Head of caudate nucleus (tissue), 42 donors: Measurements from ENCODE around the gene CDK2.
"Not testable (repeated sequence)": the region's sequence is repeated elsewhere in the genome, so short reads cannot be mapped to it uniquely, and the experiment has no call there.

Source experiments
- DNase-seq, 42 donors: peaks; one replicate each; pipeline versions ENCODE4 v3.0.0 to v3.0.0-alpha.2; 2020 to 2021; ENCODE audit warnings: mixed read lengths in 7 of 42
- intact Hi-C: fragments of 100-400 bp; cut with DNase I; formaldehyde crosslinking; loops from one replicate; pipeline ENCODE4 v1.15.0; 2022

CDK2 gene

DNA sequence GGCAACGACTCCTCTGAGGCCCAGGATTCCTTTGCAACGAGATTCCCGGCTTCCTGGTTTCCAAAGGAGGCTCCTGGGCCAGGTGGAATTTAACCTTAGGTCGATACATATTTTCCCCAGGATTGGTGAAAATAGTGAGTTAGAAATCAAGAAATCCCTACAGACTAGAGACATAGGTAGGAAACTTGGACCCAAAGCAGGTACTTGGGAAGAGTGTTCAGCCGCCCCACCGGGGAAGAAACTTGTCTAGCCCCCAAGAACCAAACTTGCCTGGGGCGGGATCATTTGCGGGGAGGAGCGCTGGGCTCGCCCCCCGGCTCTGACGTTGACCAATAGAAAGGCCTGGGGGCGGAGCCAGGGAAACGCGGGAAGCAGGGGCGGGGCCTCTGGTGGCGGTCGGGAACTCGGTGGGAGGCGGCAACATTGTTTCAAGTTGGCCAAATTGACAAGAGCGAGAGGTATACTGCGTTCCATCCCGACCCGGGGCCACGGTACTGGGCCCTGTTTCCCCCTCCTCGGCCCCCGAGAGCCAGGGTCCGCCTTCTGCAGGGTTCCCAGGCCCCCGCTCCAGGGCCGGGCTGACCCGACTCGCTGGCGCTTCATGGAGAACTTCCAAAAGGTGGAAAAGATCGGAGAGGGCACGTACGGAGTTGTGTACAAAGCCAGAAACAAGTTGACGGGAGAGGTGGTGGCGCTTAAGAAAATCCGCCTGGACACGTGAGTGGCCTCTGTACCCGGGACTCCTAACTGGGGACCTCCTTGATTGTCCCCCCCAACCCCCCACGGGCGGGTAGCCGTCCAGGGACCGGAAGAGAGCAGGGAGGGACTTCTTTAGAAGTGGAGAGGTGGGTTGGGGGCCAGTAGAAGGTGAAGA is at the start of gene CDK2:
Gene CDK2 (plus strand): TSS at position 423 of the 874 bp plus-strand sequence. CDS start 179 bp downstream, at position 602.
- DNase-seq = peak; percentile 77 to 94 (median 89)
- intact Hi-C loops = no loop called here

DNA sequence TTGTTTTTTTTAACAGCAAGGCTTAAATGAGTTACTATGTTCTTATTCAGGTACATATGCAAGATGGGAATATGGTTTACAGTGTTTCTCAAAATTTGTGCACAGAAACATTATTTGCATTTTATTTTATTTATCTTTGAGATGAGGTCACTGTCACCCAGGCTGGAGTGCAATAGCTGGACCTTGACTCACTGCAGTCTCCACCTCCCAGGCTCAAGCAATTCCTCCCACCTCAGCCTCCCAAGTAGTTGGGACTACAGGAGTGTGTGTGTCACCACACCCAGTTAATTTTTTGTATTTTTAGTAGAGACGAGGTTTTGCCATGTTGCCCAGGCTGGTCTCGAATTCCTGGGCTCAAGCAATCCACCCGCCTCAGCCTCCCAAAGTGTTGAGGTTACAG is 47.6 kb upstream of the CDK2 start:
- intact Hi-C loops = not testable (repeated sequence)

DNA sequence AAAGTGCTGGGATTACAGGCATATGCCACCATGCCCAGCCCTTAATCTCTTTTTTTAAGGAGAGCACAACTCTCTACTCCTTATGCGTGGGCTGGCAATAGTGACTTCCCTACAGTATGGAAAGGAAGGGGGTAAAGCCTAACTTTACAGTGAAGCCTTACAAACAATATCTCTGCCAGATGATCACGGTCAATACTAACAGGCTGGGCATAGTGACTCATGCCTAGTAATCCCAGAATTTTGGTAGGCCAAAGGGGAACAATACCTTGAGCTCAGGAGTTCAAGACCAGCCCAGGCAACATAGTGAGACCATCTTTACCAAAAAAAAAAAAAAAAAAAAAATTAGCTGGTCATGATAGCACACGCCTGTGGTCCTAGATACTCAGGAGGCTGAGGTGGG is 44.5 kb upstream of the CDK2 start:
- intact Hi-C loops = no loop called here
- no peak for DNase-seq

More for the DNA sequence above, 47.6 kb upstream of the CDK2 start:
- DNase-seq = not testable (repeated sequence)

DNA sequence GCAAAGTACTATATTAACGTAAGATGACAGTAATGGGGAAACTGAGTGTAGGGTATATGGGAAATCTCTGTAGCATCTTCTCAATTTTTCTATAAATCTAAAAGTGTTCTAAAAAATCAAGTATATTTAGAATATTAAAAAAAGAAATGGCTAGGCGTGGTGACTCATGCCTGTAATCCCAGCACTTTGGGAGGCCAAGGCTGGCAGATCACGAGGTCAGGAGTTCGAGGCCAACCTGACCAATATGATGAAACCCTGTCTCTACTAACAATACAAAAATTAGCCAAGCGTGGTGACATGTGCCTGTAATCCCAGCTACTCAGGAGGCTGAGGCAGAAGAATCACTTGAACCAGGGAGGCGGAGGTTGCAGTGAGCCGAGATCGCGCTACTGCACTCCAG is 43.0 kb upstream of the CDK2 start:
- intact Hi-C loops, DNase-seq: not testable (repeated sequence)

DNA sequence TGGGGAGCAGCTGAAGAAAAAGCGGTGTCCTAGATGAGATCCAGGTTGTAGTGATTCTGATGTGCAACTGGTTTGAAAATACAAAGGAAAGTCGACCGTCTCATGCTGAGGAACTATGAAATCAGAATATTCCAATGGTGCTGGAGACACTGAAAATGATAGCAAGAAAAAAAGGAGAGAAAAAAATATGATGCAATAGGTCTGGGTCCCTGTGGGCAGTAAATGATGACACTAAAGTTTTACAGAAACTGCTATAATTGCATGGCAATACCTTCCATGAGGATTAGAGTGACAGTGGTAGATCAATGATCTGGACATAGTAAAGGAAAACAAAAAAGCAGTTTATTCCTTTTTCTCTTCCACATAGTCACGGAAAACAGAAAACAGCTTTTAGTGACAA is 41.3 kb upstream of the CDK2 start:
- intact Hi-C loops = loop anchor here (5.0 kb wide), 2 partner anchors 47 to 198 kb away; partner anchors contain the start of genes CD63 and RAB5B
- DNase-seq = no peak

DNA sequence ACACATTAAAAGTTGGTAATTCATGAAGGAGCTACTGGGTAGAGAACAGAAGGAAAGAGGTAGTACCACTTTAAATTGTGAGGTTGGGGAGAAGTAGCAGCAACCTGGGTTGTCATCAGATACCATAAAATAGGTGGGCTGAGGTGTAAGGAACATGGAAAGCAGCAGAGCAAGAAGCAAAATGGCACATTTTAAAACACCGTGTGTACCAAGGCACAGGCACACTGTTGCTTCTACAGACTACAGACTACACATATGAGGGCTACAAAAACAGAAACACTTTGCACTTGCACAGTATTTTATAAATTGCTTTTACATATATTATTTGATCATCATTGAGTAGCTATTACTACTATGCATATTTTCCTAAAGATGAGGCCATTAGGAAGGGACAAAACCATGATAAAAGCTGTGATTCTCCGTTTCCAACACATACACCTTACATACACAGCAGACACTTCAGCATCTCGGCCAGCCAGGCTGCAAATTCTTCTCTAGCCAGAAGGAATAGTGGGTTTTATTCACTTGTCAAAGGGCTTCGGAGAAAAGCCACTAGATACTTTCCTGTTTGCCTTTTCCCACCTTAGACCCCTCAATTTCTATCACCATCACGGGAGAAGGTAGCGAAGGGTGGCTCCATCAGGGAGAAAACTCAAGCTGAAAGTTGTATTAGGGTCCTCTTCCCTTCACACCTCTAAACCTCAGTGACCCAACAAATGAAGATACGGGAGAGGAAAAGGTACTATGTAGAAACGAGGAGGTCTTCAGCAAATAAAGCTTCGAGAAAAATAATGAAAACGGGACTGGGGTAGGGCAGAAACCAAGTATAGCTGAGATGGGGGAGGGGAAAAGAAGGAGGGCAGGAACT is 40.5 kb upstream of the CDK2 start:
- intact Hi-C loops = loop anchor here (1.0 to 5.0 kb wide), 3 partner anchors 46 to 199 kb away; partner anchors contain the start of genes CD63 and RAB5B
- peak in 2 of 42 donors; percentile 23 to 29 for DNase-seq

DNA sequence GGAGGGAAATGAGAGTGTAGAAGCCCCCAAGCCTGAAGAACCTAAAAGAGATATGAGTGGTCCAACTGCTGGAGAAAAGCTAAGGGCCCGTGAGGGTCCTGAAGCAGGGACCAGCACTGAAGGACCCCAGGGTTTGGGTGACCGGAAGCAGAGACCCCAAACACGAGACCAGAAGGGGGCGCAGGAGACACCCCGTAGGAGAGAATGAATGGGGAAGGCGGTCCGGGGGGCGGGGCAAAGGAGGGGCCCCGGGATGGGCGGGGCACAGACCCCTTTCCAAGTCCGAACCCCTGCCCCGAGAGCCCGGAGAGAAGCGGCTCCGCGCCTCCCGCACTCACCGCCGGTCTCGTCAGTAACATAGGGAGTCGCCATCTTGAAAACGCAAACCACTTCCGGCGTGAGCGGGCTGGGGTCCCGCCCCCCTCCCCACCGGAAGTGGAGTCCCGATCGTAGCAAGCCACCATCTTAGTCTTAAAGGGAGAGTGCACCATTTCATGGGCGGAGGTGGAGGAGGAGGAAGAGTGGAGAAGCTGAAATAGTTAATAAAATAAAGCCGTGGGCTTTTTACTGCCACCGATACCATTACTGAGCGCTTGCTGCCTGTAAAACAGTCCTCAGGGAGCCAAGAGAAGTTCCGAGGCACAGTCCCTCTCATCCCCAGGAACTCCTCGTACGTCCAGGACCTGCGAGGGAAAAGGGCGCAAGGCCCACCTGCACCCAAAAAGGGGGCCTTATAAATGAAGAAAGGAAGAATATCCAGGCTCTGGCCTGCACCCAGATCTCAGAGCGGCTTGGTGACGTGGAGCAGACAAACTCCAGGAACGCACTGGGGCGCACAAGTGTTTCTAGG is 39.7 kb upstream of the CDK2 start:
- DNase-seq = peak; percentile 77 to 96 (median 90)
- intact Hi-C loops = loop anchor here (1.0 to 5.0 kb wide), 3 partner anchors 45 to 200 kb away; partner anchors contain the start of genes CD63 and RAB5B

DNA sequence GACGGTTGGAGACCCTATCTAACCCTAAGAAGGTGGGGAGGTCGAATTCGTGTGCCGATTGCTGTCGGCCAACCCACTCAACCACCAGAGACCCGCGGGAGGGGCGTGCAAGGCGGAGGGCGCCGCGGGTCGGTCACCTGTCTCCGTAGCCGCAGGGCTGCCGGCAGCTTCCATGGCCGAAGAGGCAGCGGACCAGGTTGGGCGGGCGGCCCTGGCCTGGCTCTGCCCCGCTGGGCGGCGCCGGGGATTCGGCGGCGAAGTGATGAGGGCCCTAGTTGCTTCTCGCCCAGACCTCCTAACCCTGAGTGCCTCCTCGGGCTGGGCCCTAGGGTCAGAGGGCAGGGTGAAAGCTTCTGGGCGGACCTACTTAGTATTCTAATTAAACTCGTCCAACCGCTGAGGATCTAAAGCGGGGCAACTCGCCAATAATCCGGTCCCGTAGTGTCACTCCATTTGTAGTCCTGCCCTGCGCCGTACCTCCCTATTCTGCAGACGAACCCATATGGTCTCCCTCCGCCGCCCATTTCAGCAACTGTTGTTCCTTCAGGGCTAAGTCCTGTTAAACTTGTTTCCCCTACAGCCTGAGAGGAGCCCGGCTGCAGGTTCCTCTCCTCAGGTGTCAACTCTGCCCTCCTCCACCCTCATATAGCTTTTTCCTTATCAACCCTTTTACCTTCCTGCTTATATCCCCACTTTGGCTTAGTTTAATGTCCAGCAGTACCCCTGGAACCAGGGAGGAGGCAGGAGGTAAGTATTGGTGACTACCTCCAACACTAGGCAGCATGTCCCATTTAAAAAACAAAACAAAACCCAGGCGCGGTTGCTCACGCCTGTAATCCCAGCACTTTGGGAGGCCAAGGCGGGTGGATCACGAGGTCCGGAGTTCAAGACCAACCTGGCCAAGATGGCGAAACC is 38.8 kb upstream of the CDK2 start, which contains the start of gene PYM1:
Gene PYM1 (minus strand): TSS at position 307 of the 915 bp plus-strand sequence. CDS start 133 bp downstream, at position 174.
- peak; percentile 43 to 84 (median 67) for DNase-seq
- intact Hi-C loops = loop anchor here (5.0 kb wide), 2 partner anchors 44 to 201 kb away; partner anchors contain the start of genes CD63 and RAB5B

DNA sequence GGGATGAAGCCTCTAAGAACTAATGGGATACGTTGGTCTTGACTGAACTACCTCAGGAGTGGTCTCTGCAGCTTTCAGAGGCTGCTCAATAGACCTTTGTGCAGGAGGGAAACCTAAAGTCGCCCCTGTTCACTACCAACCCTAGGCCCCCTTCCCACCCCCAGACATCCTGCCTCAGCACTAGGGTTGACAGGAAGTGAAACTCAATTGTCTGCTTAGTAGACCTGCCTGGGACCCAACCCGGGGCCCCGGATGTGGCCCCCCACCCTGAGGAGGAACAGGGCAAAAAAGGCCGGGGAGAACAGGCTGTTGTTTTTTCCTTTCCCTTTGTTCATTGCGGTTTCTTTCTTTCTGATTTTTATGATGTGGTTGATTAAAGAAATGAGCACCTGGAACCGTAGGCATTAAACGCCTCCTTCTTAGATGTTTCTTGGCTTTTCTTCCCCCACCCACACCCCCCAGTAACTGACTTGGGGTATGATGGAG is 37.3 kb upstream of the CDK2 start:
- intact Hi-C loops = loop anchor here (5.0 kb wide), 2 partner anchors 43 to 202 kb away; partner anchors contain the start of genes CD63 and RAB5B
- DNase-seq = peak in 23 of 42 donors; percentile 15 to 67 (median 38)

DNA sequence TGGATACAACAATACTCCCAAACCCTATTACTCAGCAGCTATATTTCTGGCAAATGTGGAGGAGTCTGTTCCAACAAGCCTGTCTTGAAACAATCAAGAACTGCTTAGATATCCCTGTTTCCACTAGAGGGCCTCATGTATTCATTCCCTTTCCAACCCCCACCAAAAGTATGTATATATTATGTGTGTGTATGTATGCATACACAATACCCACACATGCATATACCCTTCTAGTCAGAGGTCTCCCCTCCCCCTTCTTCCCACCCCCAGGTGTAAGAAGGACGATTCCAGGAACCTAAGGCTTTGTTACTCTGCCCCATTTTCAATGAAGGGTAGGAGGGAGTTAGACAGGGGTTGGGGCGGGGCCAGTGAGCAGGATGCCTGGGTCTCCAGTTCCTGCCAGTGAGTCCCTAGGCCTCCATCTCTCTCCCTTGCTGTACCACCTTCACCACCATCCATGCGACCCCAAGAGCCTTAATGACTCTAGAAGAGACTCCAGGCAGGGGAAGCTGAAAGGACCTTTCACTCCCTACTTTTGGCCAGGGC is 35.8 kb upstream of the CDK2 start, which contains the start of gene DGKA:
Gene DGKA (plus strand): TSS at position 392 of the 546 bp plus-strand sequence. CDS start 5,342 bp downstream, outside the sequence.
- intact Hi-C loops = no loop called here

DNA sequence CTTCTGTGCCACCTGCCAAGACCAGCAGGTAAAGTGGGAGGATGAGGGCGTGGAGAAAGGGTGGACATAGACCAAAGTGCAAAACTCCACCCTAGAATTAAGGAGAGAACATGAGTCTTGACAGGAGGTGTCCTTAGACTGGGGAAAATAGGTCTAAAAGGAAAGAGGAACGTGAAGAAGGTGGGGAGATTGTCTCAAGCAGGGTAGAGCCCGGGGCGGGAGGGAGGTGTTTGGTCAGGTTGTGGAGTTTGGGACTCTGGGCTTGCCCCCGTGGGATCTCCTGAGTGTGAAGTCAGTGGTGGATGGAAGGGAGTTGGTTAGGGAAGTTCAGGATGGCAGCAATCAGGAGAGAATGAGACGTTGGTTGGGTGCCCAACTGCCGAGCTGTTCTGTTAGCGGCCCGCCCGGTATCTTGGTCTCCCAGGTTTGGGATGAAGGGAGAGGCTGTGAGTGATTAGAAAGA is 35.3 kb upstream of the CDK2 start:
- intact Hi-C loops = no loop called here
- peak in 10 of 42 donors; percentile 5 to 51 (median 18) for DNase-seq

More for the DNA sequence above, 35.8 kb upstream of the CDK2 start, which contains the start of gene DGKA:
- DNase-seq = peak in 19 of 42 donors; percentile 11 to 67 (median 40)

DNA sequence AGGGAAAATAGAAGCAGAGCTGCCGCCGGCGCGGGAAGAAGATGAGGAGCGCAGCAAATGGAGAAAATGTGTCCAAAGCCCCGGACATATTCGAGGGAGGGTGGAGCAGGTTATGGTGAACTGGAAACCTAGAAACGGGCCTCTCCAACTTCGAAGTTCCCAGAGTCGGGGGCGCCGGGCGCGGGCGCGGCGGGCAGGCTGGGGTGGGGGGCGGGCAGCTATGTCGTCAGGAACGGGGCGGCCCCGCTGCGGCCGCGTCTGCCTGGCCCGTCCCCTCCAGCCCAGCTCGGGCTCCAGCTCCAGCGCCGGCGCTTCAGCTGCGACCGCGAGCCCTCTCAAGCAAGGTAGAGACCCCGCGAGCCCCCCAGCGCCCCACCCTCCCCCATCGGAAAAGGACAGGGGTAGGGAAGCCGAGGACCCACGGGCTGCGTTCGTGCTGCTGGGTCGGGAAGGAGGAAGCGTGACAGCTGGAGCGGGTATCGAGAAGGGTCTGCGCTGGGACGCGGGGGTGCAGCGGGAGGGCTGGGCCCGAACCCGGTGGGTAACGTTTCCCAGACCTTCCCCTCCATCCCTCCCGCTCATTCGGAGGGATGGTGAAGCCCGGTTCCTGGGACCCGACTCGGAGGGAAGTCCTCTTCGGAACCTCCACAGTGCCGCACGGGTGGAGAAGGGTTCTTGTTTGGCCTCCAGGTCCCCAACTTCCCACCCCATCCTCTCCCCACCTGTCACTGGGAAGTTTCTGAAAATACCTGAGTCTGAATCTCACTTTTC is 34.7 kb upstream of the CDK2 start:
- DNase-seq = peak in 38 of 42 donors; percentile 23 to 74 (median 53)
- intact Hi-C loops = no loop called here

DNA sequence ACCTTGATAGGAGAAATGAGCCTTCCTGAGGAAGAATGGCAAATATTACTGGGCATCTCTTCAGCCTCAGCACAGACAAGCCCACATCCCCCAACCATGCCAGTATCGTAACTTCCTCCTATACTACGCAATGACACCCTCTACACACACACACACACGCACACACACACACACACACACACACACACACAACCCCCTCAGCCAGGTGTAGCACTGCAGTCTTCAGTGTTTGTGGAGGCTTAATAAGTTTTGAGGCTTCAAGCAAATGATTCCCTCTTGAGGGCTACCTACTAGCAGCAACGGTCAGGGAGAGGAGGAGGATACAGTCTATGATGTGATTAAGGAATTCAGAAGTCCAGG is 34.1 kb upstream of the CDK2 start:
- DNase-seq = peak in 3 of 42 donors; percentile 18 to 40 (median 28)
- intact Hi-C loops = no loop called here

DNA sequence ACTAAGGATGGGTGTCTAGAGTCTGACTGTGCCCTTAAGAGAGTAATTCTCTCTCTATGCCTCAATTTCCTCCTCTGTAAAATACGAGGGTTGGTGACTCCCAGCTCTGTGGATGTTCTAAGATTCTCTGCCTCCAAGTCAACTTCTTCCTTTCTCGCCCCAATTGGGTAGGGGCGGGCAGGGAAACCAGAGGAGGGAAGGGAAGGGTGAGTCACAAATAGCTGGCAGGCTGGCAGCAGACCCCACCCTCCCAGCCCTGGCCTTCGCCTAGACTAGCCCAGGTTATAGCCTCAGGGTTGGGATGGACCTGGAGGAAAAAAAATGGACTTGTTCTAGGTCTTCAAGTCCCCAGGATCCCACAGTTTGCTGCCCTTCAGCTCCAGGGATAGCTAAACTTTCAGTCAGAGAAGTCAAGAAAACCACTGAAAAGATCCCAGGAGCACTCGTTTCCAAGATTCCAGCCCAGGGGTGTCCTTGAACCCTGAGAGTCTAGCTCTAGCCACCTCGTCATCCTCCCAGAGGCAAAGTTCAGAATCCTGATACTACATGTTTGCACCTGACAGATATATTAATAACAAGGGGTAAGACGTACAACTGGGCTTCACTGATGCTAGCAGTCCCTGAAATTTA is 33.3 kb upstream of the CDK2 start:
- no peak for DNase-seq
- intact Hi-C loops = no loop called here
